SK-N-SH (cell line): Measurements from ENCODE around the gene TIMM23. TPM values are rescaled to one million over a fixed set of nuclear protein-coding genes. Genes with fewer than 3 reads are reported as not detected.

ENCODE experiments used
- CTCF ChIA-PET: fragments of 300-600, 350-600 bp; formaldehyde crosslinking; extraction: SDS; loops from one replicate; lab custom pipeline; 2021; lab: Yijun Ruan, JAX
- POLR2A ChIA-PET: fragments of 350-600 bp; sonication (Branson Sonifier 250); formaldehyde crosslinking; extraction: SDS; loops from one replicate; lab custom pipeline; 2020; ENCODE audit warnings: antibody characterized with exemption, inconsistent platforms; lab: Yijun Ruan, JAX
- DNase-seq: peaks from one replicate; pipeline ENCODE4 v3.0.0; 2012
- H2AFZ ChIP-seq: fragments of 200-600 bp; sonication (generic); 2 replicates; pipeline ENCODE4 v1.8.1; 2016; ENCODE audit warnings: antibody characterized with exemption, mild to moderate bottlenecking, low read depth
- H3F3A ChIP-seq: fragments of 200-600 bp; sonication (generic); replicated peaks from 2 replicates; pipeline ENCODE3; 2016; ENCODE audit warnings: antibody characterized with exemption, mild to moderate bottlenecking; ENCODE audit not compliant: insufficient read depth
- H3K27ac ChIP-seq, 2 experiments: fragments of 200-500 bp in 1 of 2; fragments of 200-600 bp in 1 of 2; sonication (Bioruptor generic) in 1 of 2; sonication (generic), shearing (Covaris generic) in 1 of 2; 2 replicates each; pipeline versions ENCODE4 v1.5.1 to v1.6.1; 2014 to 2016; ENCODE audit warnings: low read depth in 2 of 2, inconsistent platforms in 1 of 2, low read length in 1 of 2, mild to moderate bottlenecking in 1 of 2, mixed read lengths in 1 of 2
- H3K27me3 ChIP-seq: fragments of 200-600 bp; sonication (generic), shearing (Covaris generic); 2 replicates; pipeline ENCODE4 v1.6.1; 2016; ENCODE audit warnings: mixed run types; ENCODE audit not compliant: insufficient read depth
- H3K36me3 ChIP-seq, 2 experiments: fragments of 200-500 bp in 1 of 2; fragments of 200-600 bp in 1 of 2; sonication (Bioruptor generic) in 1 of 2; sonication (generic) in 1 of 2; replicated peaks in 1 of 2; 2 replicates each; pipeline versions ENCODE3 to v1.5.1; 2014 to 2016; ENCODE audit warnings: low read length in 1 of 2, mild to moderate bottlenecking in 1 of 2; ENCODE audit not compliant: insufficient read depth in 2 of 2, control insufficient read depth in 1 of 2
- H3K4me1 ChIP-seq, 2 experiments: fragments of 200-500 bp in 1 of 2; fragments of 200-600 bp in 1 of 2; sonication (Bioruptor generic) in 1 of 2; sonication (generic), shearing (Covaris generic) in 1 of 2; 2 replicates each; pipeline versions ENCODE4 v1.5.1 to v1.6.1; 2014 to 2016; ENCODE audit warnings: low read depth in 1 of 2, low read length in 1 of 2, mixed run types in 1 of 2; ENCODE audit not compliant: insufficient read depth in 2 of 2, control insufficient read depth in 1 of 2
- H3K4me2 ChIP-seq: fragments of 200-600 bp; sonication (generic), shearing (Covaris generic); 2 replicates; pipeline ENCODE4 v1.6.1; 2017; ENCODE audit warnings: mixed run types
- H3K4me3 ChIP-seq, 2 experiments: fragments of 200-500 bp in 1 of 2; fragments of 200-600 bp in 1 of 2; sonication (Bioruptor generic) in 1 of 2; sonication (generic), shearing (Covaris generic) in 1 of 2; 2 replicates each; pipeline versions ENCODE4 v1.5.1 to v1.8.1; 2014 to 2016; ENCODE audit warnings: low read depth in 2 of 2, inconsistent platforms in 1 of 2, low read length in 1 of 2, mild to moderate bottlenecking in 1 of 2, mixed read lengths in 1 of 2, moderate library complexity in 1 of 2
- H3K79me2 ChIP-seq: fragments of 200-600 bp; sonication (generic); 2 replicates; pipeline ENCODE4 v1.8.1; 2017; ENCODE audit warnings: mild to moderate bottlenecking; ENCODE audit not compliant: insufficient read depth
- H3K9ac ChIP-seq: fragments of 200-600 bp; sonication (generic); 2 replicates; pipeline ENCODE4 v1.6.1; 2017; ENCODE audit warnings: mixed run types
- H3K9me2 ChIP-seq: fragments of 200-600 bp; sonication (generic); 2 replicates; pipeline ENCODE4 v1.6.1; 2017; ENCODE audit warnings: mixed run types
- H3K9me3 ChIP-seq: fragments of 200-600 bp; sonication (generic); 2 replicates; pipeline ENCODE4 v1.6.1; 2017; ENCODE audit warnings: mixed run types, mild to moderate bottlenecking, moderate library complexity
- H4K20me1 ChIP-seq: fragments of 200-600 bp; sonication (generic); 2 replicates; pipeline ENCODE4 v1.6.1; 2017; ENCODE audit warnings: mild to moderate bottlenecking, mixed run types; ENCODE audit not compliant: insufficient read depth
- ELF1 ChIP-seq: IDR thresholded peaks from 2 replicates; pipeline ENCODE4 v1.4.0; 2012
- EP300 ChIP-seq, 2 experiments: IDR thresholded peaks; 2 replicates each; pipeline versions ENCODE4 v1.4.0 to v1.6.1; 2012; ENCODE audit warnings: borderline replicate concordance in 1 of 2, low read depth in 1 of 2, low read length in 1 of 2
- EZH2phosphoT487 ChIP-seq: fragments of 200-600 bp; sonication (generic); IDR thresholded peaks from 2 replicates; pipeline ENCODE4 v1.6.1; 2017; ENCODE audit warnings: low read depth, mixed run types, mild to moderate bottlenecking, antibody characterized with exemption, moderate library complexity, borderline replicate concordance
- MXI1 ChIP-seq: IDR thresholded peaks from 2 replicates; pipeline ENCODE4 v1.6.1; 2012; ENCODE audit warnings: mild to moderate bottlenecking, low read depth, low read length, improper control_type of control experiment
- RFX5 ChIP-seq: IDR thresholded peaks from 2 replicates; pipeline ENCODE4 v1.6.1; 2012; ENCODE audit warnings: mild to moderate bottlenecking, improper control_type of control experiment, low read length
- YY1 ChIP-seq: IDR thresholded peaks from 2 replicates; pipeline ENCODE4 v1.4.0; 2012; ENCODE audit warnings: low read depth, mild to moderate bottlenecking
- WGBS: methylation state at CpG from one replicate; pipeline ENCODE4 v1.1.6; 2017; ENCODE audit warnings: low lambda C conversion rate; 5-methylcytosine and 5-hydroxymethylcytosine counted together
- polyA plus RNA-seq, 3 experiments: library from polyadenylated mRNA; depleted of rRNA; stranded (reverse); fragments of >200 nt; gene quantifications; 2 replicates each; pipeline ENCODE4 v1.2.3, GENCODE V29; 2012
- TF ChIP-seq, protein P1 (sequence below): IDR thresholded peaks from 2 replicates; pipeline ENCODE4 v1.6.1; 2012; ENCODE audit warnings: mild to moderate bottlenecking, low read depth, low read length, moderate library complexity
- TF ChIP-seq, protein P2 (sequence below): IDR thresholded peaks from 2 replicates; pipeline ENCODE4; 2012
- TF ChIP-seq, protein P3 (sequence below): fragments of 200-600 bp; sonication (generic); IDR thresholded peaks from 2 replicates; pipeline ENCODE4 v1.6.1; 2017; ENCODE audit warnings: antibody characterized with exemption, mild to moderate bottlenecking, moderate library complexity
- TF ChIP-seq, protein P4 (sequence below): IDR thresholded peaks from 2 replicates; pipeline ENCODE4 v1.4.0; 2012; ENCODE audit warnings: low read depth, borderline replicate concordance

The TIMM23 gene
- polyA plus RNA-seq, 1 of the 3 experiments (the other 2 are of a cell fraction): 87.0 TPM

DNA sequence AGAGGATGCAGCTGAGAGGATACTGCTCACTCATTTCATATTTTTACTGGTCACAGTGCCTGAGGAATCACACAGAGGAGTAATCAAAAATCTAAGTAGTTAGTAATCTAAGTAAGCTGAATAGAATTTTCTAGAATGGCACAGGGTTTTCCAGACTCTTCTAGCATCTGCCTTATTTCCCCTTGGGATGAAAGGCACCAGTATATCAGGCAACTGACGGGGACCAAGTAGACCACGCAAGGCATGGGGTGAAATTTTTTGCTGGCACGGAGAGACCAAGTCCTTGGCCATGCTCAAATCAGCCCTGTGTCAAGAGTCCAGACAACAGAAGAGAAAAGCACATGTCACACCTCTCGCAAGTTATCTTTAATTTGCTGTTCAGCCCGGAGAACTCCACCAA lies 43.9 kb downstream of the TIMM23 start:
- H3K27me3 ChIP-seq: no peaks in the 10 kb centered on the region
- no peak overlapping the region for H3K9ac ChIP-seq
- H3K27ac ChIP-seq: no peak overlapping the region
- ChIA-PET POLR2A (interaction anchor here (1.1 kb wide), 1 partner anchor 10 kb away, joined by 3 read pairs; no protein-coding TSS in a partner anchor), CTCF (interaction anchor here (1.0 to 4.1 kb wide), 2 partner anchors 9 to 13 kb away, joined by 5 to 24 read pairs; partner anchors contain the start of gene NCOA4)
- H3K4me2 ChIP-seq: no peak overlapping the region
- H3K9me3 ChIP-seq: no peaks in the 10 kb centered on the region
- DNase-seq: no peak
- H3K4me3 ChIP-seq: no peak overlapping the region
- H3K9me2 ChIP-seq: no peaks in the 10 kb centered on the region
- WGBS: 100% methylated on average over 5 of the region's 5 CpGs
- H3F3A ChIP-seq: peaks cover 9% of the 10 kb centered on the region
- H4K20me1 ChIP-seq: peaks cover 30% of the 10 kb centered on the region
- H2AFZ ChIP-seq: no peak overlapping the region
- peaks cover 3 to 22% of the 10 kb centered on the region in 2 experiments for H3K4me1 ChIP-seq
- peaks cover 68% of the 10 kb centered on the region for H3K79me2 ChIP-seq
- 0 out of 4 replicates have a peak, but pooled peaks of 1 of the 2 experiments have one; percentile 16 for TF ChIP-seq EP300 (IDR thresholded peaks at IDR 0.05; ENCODE audit: borderline replicate concordance in 1 of 2, low read depth in 1 of 2, low read length in 1 of 2)
- TF ChIP-seq, protein P1, sequence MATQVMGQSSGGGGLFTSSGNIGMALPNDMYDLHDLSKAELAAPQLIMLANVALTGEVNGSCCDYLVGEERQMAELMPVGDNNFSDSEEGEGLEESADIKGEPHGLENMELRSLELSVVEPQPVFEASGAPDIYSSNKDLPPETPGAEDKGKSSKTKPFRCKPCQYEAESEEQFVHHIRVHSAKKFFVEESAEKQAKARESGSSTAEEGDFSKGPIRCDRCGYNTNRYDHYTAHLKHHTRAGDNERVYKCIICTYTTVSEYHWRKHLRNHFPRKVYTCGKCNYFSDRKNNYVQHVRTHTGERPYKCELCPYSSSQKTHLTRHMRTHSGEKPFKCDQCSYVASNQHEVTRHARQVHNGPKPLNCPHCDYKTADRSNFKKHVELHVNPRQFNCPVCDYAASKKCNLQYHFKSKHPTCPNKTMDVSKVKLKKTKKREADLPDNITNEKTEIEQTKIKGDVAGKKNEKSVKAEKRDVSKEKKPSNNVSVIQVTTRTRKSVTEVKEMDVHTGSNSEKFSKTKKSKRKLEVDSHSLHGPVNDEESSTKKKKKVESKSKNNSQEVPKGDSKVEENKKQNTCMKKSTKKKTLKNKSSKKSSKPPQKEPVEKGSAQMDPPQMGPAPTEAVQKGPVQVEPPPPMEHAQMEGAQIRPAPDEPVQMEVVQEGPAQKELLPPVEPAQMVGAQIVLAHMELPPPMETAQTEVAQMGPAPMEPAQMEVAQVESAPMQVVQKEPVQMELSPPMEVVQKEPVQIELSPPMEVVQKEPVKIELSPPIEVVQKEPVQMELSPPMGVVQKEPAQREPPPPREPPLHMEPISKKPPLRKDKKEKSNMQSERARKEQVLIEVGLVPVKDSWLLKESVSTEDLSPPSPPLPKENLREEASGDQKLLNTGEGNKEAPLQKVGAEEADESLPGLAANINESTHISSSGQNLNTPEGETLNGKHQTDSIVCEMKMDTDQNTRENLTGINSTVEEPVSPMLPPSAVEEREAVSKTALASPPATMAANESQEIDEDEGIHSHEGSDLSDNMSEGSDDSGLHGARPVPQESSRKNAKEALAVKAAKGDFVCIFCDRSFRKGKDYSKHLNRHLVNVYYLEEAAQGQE: no peak
- H3K36me3 ChIP-seq: peaks cover 44 to 47% of the 10 kb centered on the region in 2 experiments

DNA sequence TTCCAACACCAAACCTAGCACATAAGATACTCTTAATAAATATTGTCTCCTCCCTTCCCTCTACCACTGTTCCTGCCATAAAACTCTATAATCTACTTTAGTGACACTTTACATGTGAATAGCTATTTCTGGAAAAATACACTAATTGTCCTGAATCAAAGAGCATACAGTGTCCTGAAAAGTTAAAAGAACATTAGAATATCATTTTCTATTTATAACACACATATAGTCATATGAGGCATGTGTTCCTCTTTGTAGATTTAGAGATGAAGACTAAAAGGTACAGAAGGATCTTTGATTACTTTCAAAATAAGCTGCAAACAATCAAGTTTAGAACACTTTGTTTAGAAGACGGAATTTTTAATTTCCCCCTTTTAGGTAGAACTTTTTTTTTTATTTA lies 44.5 kb downstream of the TIMM23 start:
- DNase-seq: no peak
- Histone ChIP-seq H3K4me3 (no peak overlapping the region), H4K20me1 (peaks cover 30% of the 10 kb centered on the region), H3K9ac (no peak overlapping the region), H3K36me3 (peaks cover 44 to 47% of the 10 kb centered on the region in 2 experiments), H3F3A (peaks cover 9% of the 10 kb centered on the region), H3K27ac (no peak overlapping the region), H2AFZ (no peak overlapping the region), H3K9me2 (no peaks in the 10 kb centered on the region), H3K27me3 (no peaks in the 10 kb centered on the region), H3K79me2 (peaks cover 74% of the 10 kb centered on the region), H3K4me2 (no peak overlapping the region), H3K9me3 (no peaks in the 10 kb centered on the region), H3K4me1 (peaks cover 3 to 22% of the 10 kb centered on the region in 2 experiments)
- 95% methylated on average over 1 of the region's 1 CpG for WGBS
- TF ChIP-seq YY1 (no peak), ELF1 (no peak), RFX5 (no peak), MXI1 (no peak), EZH2phosphoT487 (no peak)
- TF ChIP-seq, protein P2, sequence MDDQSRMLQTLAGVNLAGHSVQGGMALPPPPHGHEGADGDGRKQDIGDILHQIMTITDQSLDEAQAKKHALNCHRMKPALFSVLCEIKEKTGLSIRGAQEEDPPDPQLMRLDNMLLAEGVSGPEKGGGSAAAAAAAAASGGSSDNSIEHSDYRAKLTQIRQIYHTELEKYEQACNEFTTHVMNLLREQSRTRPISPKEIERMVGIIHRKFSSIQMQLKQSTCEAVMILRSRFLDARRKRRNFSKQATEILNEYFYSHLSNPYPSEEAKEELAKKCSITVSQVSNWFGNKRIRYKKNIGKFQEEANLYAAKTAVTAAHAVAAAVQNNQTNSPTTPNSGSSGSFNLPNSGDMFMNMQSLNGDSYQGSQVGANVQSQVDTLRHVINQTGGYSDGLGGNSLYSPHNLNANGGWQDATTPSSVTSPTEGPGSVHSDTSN: no peak
- TF ChIP-seq, protein P3, sequence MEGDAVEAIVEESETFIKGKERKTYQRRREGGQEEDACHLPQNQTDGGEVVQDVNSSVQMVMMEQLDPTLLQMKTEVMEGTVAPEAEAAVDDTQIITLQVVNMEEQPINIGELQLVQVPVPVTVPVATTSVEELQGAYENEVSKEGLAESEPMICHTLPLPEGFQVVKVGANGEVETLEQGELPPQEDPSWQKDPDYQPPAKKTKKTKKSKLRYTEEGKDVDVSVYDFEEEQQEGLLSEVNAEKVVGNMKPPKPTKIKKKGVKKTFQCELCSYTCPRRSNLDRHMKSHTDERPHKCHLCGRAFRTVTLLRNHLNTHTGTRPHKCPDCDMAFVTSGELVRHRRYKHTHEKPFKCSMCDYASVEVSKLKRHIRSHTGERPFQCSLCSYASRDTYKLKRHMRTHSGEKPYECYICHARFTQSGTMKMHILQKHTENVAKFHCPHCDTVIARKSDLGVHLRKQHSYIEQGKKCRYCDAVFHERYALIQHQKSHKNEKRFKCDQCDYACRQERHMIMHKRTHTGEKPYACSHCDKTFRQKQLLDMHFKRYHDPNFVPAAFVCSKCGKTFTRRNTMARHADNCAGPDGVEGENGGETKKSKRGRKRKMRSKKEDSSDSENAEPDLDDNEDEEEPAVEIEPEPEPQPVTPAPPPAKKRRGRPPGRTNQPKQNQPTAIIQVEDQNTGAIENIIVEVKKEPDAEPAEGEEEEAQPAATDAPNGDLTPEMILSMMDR: no peak
- TF ChIP-seq, protein P4, sequence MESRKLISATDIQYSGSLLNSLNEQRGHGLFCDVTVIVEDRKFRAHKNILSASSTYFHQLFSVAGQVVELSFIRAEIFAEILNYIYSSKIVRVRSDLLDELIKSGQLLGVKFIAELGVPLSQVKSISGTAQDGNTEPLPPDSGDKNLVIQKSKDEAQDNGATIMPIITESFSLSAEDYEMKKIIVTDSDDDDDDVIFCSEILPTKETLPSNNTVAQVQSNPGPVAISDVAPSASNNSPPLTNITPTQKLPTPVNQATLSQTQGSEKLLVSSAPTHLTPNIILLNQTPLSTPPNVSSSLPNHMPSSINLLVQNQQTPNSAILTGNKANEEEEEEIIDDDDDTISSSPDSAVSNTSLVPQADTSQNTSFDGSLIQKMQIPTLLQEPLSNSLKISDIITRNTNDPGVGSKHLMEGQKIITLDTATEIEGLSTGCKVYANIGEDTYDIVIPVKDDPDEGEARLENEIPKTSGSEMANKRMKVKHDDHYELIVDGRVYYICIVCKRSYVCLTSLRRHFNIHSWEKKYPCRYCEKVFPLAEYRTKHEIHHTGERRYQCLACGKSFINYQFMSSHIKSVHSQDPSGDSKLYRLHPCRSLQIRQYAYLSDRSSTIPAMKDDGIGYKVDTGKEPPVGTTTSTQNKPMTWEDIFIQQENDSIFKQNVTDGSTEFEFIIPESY: no peak
- ChIA-PET POLR2A (no interaction called here), CTCF (interaction anchor here (1.0 to 4.1 kb wide), 3 partner anchors 12 to 213 kb away, joined by 3 to 24 read pairs (median 4); partner anchors contain the start of gene NCOA4)
